ENCODE data around the gene MCAM. TPM values are rescaled to one million over a fixed set of nuclear protein-coding genes. Genes with fewer than 3 reads are reported as not detected.

The MCAM gene
- total RNA-seq, 1 donor from 2014 or later = 10.3 TPM

DNA sequence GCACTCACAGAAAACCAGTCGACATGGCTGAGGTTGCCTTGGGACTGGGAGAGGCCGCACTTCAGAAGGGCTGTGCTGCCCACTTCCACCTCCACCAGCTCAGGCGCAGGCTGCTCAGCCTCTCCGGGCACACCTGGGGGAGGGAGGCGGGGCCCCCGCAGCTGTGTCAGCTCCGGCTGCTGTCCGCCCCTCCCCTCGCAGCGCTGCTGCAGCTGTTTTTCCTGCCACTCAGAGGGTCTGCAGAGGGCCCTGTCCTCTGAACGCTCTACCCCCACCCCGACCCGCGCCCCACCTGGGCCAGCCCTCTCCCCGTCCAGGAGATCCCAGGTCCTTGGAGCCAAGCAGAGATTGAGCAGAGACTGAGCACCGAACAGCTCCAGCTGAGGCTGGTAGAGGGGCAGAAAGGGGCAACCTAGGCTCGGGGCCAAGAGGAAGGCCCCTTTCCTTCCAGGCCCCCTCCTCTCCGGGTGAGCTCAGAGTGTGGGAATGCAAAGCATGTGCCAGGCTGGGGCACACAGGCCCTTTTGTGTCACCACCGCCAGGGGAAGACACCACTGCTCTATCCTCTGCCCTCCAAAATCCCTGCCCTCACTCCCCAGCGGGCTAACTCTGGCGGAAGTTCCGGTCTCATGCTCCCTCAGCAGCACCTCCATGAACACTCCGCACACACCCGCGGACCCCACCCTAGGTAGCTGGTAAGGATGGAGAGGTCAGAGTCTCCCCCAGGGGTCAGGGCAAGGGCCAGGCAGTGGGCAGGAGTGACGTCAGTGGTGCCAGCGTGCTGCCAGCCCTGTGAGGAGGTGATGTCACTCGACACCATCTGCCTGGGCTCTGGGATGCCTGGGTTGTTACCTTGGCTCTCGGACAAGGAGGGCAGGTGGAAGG is 1.6 kb downstream of the MCAM start:
- Mint-ChIP-seq H3K4me1 (ENCODE audit: unreplicated experiment) (peaks cover 13% of the 10 kb centered on the region), H3K4me3 (peak overlapping the region; percentile 74), H3K27me3 (peaks cover 44% of the 10 kb centered on the region), H3K27ac (no peak overlapping the region), H3K9me3 (no peaks in the 10 kb centered on the region), H3K36me3 (no peaks in the 10 kb centered on the region)
- TF ChIP-seq, protein P1, sequence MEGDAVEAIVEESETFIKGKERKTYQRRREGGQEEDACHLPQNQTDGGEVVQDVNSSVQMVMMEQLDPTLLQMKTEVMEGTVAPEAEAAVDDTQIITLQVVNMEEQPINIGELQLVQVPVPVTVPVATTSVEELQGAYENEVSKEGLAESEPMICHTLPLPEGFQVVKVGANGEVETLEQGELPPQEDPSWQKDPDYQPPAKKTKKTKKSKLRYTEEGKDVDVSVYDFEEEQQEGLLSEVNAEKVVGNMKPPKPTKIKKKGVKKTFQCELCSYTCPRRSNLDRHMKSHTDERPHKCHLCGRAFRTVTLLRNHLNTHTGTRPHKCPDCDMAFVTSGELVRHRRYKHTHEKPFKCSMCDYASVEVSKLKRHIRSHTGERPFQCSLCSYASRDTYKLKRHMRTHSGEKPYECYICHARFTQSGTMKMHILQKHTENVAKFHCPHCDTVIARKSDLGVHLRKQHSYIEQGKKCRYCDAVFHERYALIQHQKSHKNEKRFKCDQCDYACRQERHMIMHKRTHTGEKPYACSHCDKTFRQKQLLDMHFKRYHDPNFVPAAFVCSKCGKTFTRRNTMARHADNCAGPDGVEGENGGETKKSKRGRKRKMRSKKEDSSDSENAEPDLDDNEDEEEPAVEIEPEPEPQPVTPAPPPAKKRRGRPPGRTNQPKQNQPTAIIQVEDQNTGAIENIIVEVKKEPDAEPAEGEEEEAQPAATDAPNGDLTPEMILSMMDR (conservative IDR thresholded peaks at IDR 0.05) = peak; percentile 36
- DNase-seq (ENCODE audit: extremely low spot score, unreplicated experiment) = no peak

DNA sequence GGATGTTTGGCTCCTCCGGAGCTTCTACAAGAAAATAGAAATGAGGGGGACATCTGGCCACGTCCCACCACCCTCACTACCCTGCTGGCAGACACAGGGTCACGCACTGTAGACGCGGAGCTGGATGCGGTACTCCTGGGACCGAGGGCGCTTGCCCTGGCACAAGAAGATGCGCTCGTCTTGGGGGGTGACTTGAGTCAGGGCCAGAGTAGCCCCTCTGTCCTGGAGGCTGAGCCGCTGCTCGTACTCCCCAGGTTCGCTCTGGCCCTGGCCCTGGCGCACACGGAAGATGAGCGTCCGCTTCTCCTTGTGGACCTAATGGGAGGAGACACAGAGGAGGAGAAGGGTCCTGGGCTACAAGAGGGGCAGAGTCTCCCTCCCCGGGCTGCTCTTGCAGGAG is 2.2 kb downstream of the MCAM start:
- no peak for DNase-seq (ENCODE audit: extremely low spot score, unreplicated experiment)
- no peak overlapping the region for H3K27ac Mint-ChIP-seq
- TF ChIP-seq, protein P1 (conservative IDR thresholded peaks at IDR 0.05) = no peak
- H3K4me1 Mint-ChIP-seq (ENCODE audit: unreplicated experiment) = peaks cover 10% of the 10 kb centered on the region
- H3K36me3 Mint-ChIP-seq = no peaks in the 10 kb centered on the region
- H3K9me3 Mint-ChIP-seq = no peaks in the 10 kb centered on the region
- H3K27me3 Mint-ChIP-seq = peaks cover 41% of the 10 kb centered on the region
- no peak overlapping the region for H3K4me3 Mint-ChIP-seq

DNA sequence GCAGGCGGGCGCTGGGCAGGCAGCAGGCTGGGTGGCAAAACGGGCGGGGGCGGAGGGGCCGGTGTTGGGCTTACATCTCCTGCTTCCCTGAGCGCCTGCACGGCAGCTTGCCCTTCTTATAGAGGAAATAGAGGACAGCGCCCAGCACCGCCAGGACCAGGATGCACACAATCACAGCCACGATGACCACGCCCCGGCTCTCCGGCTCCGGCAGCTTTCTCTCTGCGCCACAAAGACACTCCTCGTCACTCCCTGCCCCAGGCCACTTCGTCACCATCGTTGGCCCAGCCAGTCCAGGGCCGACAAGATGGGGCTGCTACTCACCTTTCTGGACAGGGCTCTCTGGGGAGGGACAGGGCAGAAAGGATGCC is 6.3 kb downstream of the MCAM start:
- TF ChIP-seq, protein P1 (conservative IDR thresholded peaks at IDR 0.05) = no peak
- Mint-ChIP-seq H3K27ac (no peak overlapping the region), H3K27me3 (peaks cover 17% of the 10 kb centered on the region), H3K4me3 (no peak overlapping the region), H3K36me3 (no peaks in the 10 kb centered on the region), H3K9me3 (no peaks in the 10 kb centered on the region), H3K4me1 (ENCODE audit: unreplicated experiment) (peaks cover 3% of the 10 kb centered on the region)
- no peak for DNase-seq (ENCODE audit: extremely low spot score, unreplicated experiment)

DNA sequence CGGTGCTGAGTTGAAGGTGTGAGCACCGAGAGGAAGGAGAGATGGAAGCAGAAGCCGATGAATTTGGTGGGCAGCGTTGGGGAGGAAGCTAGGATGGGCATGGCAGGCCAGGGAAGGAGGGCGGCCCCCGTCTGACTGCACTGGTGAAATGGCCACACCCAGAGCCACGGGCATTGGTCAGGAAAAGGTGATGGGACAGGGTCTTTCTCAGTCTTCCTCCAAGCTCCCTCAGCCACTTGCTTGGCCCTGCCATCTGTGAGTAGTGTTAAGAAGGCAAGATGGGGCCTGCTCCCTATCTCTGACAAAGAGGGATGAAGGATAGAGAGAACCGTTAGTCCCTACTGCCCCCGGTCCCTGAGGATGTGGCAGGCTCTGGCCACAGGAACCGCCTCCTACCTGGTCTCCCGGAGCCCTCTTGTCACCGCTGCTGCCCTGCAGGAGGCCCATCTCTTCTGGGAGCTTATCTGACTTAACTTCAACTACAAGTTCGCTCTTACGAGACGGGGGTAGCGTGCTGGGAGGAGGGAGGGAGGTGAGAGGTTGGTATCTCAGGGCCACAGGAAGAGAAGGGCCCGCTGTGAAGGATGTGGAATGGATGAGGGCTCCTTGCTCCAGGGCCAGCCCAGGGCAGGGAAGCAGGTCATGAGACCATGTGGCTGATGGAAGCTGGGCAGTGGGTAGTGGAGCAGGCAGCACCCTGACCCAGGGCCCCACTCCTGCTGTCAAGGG is 6.8 kb downstream of the MCAM start:
- Mint-ChIP-seq H3K36me3 (peaks cover 3% of the 10 kb centered on the region), H3K27me3 (peaks cover 12% of the 10 kb centered on the region), H3K4me3 (no peak overlapping the region)

DNA sequence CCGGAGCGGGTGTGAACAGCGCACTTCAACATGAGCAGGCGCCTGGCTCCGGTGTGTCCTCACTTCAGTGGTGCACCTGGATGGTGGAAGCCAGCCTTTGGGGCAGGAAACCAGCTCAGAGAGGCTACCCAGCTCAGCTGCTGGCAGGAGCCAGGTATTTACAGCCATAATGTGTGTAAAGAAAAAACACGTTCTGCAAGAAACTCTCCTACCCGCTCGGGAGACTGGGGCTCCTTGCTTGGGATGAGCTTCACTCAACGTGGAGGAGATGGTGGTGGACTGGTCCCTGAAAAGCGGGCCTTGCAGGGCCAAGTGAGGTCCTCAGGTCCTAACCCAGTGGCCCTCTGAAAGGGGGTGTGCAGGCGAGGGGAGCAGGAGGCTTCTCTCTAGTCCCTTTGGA is 7.5 kb downstream of the MCAM start:
- peaks cover 3% of the 10 kb centered on the region for H3K4me1 Mint-ChIP-seq (ENCODE audit: unreplicated experiment)
- TF ChIP-seq, protein P1 (conservative IDR thresholded peaks at IDR 0.05) = no peak
- H3K4me3 Mint-ChIP-seq = no peak overlapping the region
- no peak overlapping the region for H3K27ac Mint-ChIP-seq
- peaks cover 4% of the 10 kb centered on the region for H3K36me3 Mint-ChIP-seq
- H3K27me3 Mint-ChIP-seq = peaks cover 5% of the 10 kb centered on the region
- no peaks in the 10 kb centered on the region for H3K9me3 Mint-ChIP-seq
- DNase-seq (ENCODE audit: extremely low spot score, unreplicated experiment) = no peak

More for the DNA sequence above, 6.8 kb downstream of the MCAM start:
- Mint-ChIP-seq H3K4me1 (ENCODE audit: unreplicated experiment) (peaks cover 3% of the 10 kb centered on the region), H3K27ac (no peak overlapping the region), H3K9me3 (no peaks in the 10 kb centered on the region)
- TF ChIP-seq, protein P1 (conservative IDR thresholded peaks at IDR 0.05) = no peak
- DNase-seq (ENCODE audit: extremely low spot score, unreplicated experiment) = no peak

All from type B pancreatic cell (in vitro differentiated cells).